Measurements from ENCODE around the gene ARHGAP6.
"Not testable (repeated sequence)": the region's sequence is repeated elsewhere in the genome, so short reads cannot be mapped to it uniquely, and the experiment has no call there.

The ARHGAP6 gene

DNA sequence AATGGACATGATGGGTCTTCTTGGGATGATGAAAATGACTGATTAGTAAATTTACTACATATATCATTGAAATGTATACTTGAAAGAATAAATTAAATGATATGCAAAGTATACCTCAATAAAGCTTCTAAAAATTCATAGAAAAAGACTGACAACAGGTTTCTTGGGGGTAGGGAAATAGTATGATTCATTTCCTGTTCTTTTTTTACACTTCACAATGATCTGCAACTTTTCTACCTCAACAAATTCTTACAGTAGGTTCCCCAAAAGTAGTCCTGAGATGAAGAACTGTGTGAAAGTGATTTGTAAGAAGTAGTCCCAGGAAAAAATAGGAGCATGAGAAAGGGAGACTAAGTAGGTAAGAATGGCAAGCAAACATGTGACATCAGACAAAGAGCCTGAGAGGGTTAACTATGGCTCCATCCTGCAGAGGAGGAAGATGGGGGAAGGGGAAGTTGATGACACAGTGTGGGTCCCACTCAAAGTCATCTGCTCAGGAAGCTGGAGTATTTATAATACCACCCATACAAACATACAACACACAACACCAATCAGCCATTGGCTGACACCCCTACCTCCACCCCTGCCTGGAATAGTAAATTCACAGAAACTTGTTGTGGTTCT is 73.9 kb downstream of the ARHGAP6 start:
- no peaks in the 10 kb centered on the region for H3K36me3 ChIP-seq (ENCODE audit: insufficient read depth, insufficient read length, low read length)

DNA sequence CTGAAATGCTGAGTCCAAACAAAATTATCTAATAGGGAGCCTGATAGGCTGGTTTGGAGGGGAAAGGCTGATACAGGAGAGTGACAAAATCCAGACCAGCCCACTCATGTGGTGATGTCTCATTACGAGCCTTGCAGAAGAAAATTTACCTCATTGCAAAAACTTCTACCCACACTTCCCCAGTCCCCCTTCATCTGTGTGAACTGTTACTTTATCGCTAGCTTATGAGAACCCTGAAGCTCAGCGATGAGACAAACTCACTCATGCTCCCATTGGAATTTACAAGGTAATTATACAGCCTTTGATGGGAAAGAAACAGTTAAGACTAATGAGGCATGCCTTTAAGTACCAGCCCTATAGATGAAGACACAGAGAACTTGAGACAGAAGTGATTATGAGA is 76.1 kb downstream of the ARHGAP6 start:
- Histone ChIP-seq H3K27me3 (ENCODE audit: insufficient read depth, insufficient read length) (no peaks in the 10 kb centered on the region), H3K9me3 (ENCODE audit: insufficient read depth, low read length) (no peaks in the 10 kb centered on the region), H3K9ac (ENCODE audit: insufficient read length, low read depth) (no peak overlapping the region), H3K4me1 (ENCODE audit: insufficient read depth, insufficient read length) (no peaks in the 10 kb centered on the region), H3K36me3 (ENCODE audit: insufficient read depth, insufficient read length, low read length) (no peaks in the 10 kb centered on the region), H3K4me3 (ENCODE audit: insufficient read length, low read depth) (no peak overlapping the region)
- no peak for DNase-seq (ENCODE audit: low read depth, low spot score)
- no peak for TF ChIP-seq YY1 (IDR thresholded peaks at IDR 0.05; ENCODE audit: insufficient read depth, insufficient read length)

More for the DNA sequence above, 73.9 kb downstream of the ARHGAP6 start:
- H3K4me3 ChIP-seq (ENCODE audit: insufficient read length, low read depth): no peak overlapping the region
- H3K9ac ChIP-seq (ENCODE audit: insufficient read length, low read depth): no peak overlapping the region
- no peaks in the 10 kb centered on the region for H3K9me3 ChIP-seq (ENCODE audit: insufficient read depth, low read length)
- no peak for DNase-seq (ENCODE audit: low read depth, low spot score)
- no peak for TF ChIP-seq YY1 (IDR thresholded peaks at IDR 0.05; ENCODE audit: insufficient read depth, insufficient read length)
- TF ChIP-seq ZNF274 (IDR thresholded peaks at IDR 0.05; ENCODE audit: low read depth, low read length): no peak
- TF ChIP-seq SUZ12 (IDR thresholded peaks at IDR 0.05; ENCODE audit: extremely low read depth, insufficient read depth, insufficient read length): no peak
- H3K27me3 ChIP-seq (ENCODE audit: insufficient read depth, insufficient read length): no peaks in the 10 kb centered on the region
- H3K4me1 ChIP-seq (ENCODE audit: insufficient read depth, insufficient read length): no peaks in the 10 kb centered on the region

DNA sequence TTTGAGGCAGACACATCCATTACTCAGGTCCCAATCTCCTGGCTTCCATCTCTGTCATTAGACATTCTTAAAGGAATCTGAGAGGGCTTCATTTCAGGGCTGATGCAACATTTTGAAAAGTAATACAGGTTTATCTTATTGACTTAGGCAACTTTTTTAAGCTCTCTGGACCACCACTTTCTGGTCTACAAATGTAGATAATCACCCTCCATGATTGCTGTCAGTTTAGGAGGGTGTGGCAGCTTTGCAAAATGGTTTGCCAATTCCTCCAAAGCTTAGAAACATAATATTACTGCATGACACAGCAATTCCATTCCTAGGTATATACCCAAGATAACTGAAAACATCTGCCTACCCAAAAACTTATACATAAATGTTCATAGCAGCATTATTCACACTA is 77.6 kb downstream of the ARHGAP6 start:
- DNase-seq (ENCODE audit: low read depth, low spot score): no peak
- Histone ChIP-seq H3K4me3 (ENCODE audit: insufficient read length, low read depth) (no peak overlapping the region), H3K4me1 (ENCODE audit: insufficient read depth, insufficient read length) (no peaks in the 10 kb centered on the region), H3K9me3 (ENCODE audit: insufficient read depth, low read length) (no peaks in the 10 kb centered on the region), H3K36me3 (ENCODE audit: insufficient read depth, insufficient read length, low read length) (no peaks in the 10 kb centered on the region), H3K9ac (ENCODE audit: insufficient read length, low read depth) (no peak overlapping the region), H3K27me3 (ENCODE audit: insufficient read depth, insufficient read length) (no peaks in the 10 kb centered on the region)
- TF ChIP-seq SUZ12 (IDR thresholded peaks at IDR 0.05; ENCODE audit: extremely low read depth, insufficient read depth, insufficient read length) (no peak), ZNF274 (IDR thresholded peaks at IDR 0.05; ENCODE audit: low read depth, low read length) (no peak), YY1 (IDR thresholded peaks at IDR 0.05; ENCODE audit: insufficient read depth, insufficient read length) (no peak)

DNA sequence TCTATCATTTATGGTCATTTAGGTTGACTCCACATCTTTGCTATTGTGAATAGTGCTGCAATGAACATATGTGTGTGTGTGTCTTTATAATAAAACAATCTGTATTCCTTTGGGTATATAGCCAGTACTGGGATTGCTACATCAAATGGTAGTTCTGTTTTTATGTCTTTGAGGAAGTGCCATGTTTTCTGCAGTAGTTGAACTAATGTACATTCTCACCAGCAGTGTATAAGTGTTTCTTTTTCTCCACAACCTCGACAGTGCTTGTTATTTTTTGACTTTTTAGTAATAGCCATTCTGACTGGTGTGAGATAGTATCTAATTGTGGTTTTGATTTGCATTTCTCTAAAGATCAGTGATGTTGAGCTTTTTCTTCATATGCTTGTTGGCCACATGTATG is 80.5 kb downstream of the ARHGAP6 start:
- no peak for DNase-seq (ENCODE audit: low read depth, low spot score)

DNA sequence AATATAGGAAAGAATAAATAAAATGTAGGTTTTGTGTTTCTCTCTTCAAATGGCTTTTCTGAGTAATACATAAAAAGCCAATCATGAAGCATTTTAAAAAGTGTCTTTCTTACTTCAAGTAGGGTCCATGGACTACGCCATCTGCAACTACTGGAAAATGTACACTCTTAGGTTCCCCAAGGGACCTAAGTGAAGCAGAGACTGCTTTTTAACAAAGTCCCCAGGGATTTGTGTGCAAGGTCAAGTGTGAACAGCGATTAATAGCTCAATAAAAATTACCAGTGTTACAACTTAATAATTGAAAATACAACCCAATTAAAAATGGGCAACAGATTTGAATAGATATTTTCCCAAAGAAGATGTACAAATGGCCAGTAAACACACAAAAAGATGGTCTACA is 84.9 kb downstream of the ARHGAP6 start:
- H3K9ac ChIP-seq (ENCODE audit: insufficient read length, low read depth): no peak overlapping the region
- TF ChIP-seq YY1 (IDR thresholded peaks at IDR 0.05; ENCODE audit: insufficient read depth, insufficient read length): no peak
- no peak for TF ChIP-seq SUZ12 (IDR thresholded peaks at IDR 0.05; ENCODE audit: extremely low read depth, insufficient read depth, insufficient read length)
- TF ChIP-seq ZNF274 (IDR thresholded peaks at IDR 0.05; ENCODE audit: low read depth, low read length): no peak
- DNase-seq (ENCODE audit: low read depth, low spot score): no peak
- H3K4me3 ChIP-seq (ENCODE audit: insufficient read length, low read depth): no peak overlapping the region
- no peaks in the 10 kb centered on the region for H3K27me3 ChIP-seq (ENCODE audit: insufficient read depth, insufficient read length)
- no peaks in the 10 kb centered on the region for H3K9me3 ChIP-seq (ENCODE audit: insufficient read depth, low read length)
- H3K4me1 ChIP-seq (ENCODE audit: insufficient read depth, insufficient read length): no peaks in the 10 kb centered on the region
- no peaks in the 10 kb centered on the region for H3K36me3 ChIP-seq (ENCODE audit: insufficient read depth, insufficient read length, low read length)

More for the DNA sequence above, 80.5 kb downstream of the ARHGAP6 start:
- no peaks in the 10 kb centered on the region for H3K36me3 ChIP-seq (ENCODE audit: insufficient read depth, insufficient read length, low read length)
- H3K4me3 ChIP-seq (ENCODE audit: insufficient read length, low read depth): no peak overlapping the region
- H3K27me3 ChIP-seq (ENCODE audit: insufficient read depth, insufficient read length): no peaks in the 10 kb centered on the region
- H3K9ac ChIP-seq (ENCODE audit: insufficient read length, low read depth): no peak overlapping the region
- TF ChIP-seq YY1 (IDR thresholded peaks at IDR 0.05; ENCODE audit: insufficient read depth, insufficient read length) (no peak), SUZ12 (IDR thresholded peaks at IDR 0.05; ENCODE audit: extremely low read depth, insufficient read depth, insufficient read length) (no peak), ZNF274 (IDR thresholded peaks at IDR 0.05; ENCODE audit: low read depth, low read length) (no peak)
- no peaks in the 10 kb centered on the region for H3K9me3 ChIP-seq (ENCODE audit: insufficient read depth, low read length)
- H3K4me1 ChIP-seq (ENCODE audit: insufficient read depth, insufficient read length): no peaks in the 10 kb centered on the region

DNA sequence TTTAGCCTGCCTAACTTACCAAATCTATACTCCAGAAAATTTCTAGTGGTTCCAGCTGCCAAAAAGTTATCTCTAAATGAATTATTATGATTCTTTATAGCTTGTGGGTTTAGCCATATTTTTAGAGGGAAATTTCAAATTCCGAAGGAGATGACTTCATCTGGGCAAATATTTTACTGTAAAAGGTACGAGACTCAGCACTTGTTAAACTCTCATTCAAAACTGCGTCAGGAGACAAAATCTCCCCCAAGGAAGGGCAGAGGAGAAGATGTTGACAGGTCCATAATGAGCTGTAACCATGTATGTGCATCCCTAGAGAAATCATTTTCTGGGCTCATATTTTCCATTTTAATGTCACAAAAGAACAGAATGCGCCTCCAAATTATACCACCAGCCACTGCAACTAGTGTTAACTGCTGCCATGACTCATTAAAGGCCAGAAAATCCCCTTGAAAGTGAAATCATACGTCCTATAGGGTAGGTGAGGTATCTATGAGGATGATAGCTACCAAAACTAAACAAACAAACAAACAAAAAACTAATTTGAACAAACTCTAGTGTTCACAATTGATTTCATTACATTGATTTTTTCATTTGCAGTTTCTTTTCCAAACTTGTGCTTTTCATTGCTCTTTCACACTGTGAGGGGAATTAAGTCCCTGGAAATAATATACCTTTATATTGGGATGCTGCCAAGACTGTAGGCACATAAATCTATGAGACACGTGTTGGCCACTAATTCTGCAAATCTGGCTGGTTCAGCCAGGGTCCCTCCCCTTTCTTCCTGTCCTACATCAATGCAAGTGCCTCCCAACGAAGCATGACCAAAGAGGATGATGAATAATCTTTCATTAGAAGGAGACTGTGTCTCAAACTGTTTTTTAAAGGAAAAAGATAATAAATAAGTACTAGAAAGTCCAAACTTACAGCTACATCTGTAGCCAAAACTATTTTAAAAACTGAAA is 85.8 kb downstream of the ARHGAP6 start:
- no peaks in the 10 kb centered on the region for H3K27me3 ChIP-seq (ENCODE audit: insufficient read depth, insufficient read length)
- no peak for DNase-seq (ENCODE audit: low read depth, low spot score)
- no peak for TF ChIP-seq ZNF274 (IDR thresholded peaks at IDR 0.05; ENCODE audit: low read depth, low read length)
- TF ChIP-seq SUZ12 (IDR thresholded peaks at IDR 0.05; ENCODE audit: extremely low read depth, insufficient read depth, insufficient read length): no peak
- no peak for TF ChIP-seq YY1 (IDR thresholded peaks at IDR 0.05; ENCODE audit: insufficient read depth, insufficient read length)
- H3K9me3 ChIP-seq (ENCODE audit: insufficient read depth, low read length): no peaks in the 10 kb centered on the region
- H3K36me3 ChIP-seq (ENCODE audit: insufficient read depth, insufficient read length, low read length): no peaks in the 10 kb centered on the region
- no peak overlapping the region for H3K4me3 ChIP-seq (ENCODE audit: insufficient read length, low read depth)
- no peaks in the 10 kb centered on the region for H3K4me1 ChIP-seq (ENCODE audit: insufficient read depth, insufficient read length)
- no peak overlapping the region for H3K9ac ChIP-seq (ENCODE audit: insufficient read length, low read depth)

DNA sequence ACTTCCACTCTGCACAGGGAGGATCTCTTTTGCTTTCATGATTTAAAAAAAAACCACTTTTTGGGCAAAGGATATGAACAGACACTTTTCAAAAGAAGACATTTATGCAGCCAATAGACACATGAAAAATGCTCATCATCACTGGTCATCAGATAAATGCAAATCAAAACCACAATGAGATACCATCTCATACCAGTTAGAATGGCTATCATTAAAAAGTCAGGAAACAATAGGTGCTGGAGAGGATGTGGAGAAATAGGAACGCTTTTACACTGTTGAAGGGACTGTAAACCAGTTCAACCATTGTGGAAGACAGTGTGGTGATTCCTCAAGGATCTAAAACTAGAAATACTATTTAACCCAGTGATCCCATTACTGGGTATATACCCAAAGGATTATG is 87.4 kb downstream of the ARHGAP6 start:
- H3K36me3 ChIP-seq (ENCODE audit: insufficient read depth, insufficient read length, low read length); H3K27me3 ChIP-seq (ENCODE audit: insufficient read depth, insufficient read length); DNase-seq (ENCODE audit: low read depth, low spot score); H3K9me3 ChIP-seq (ENCODE audit: insufficient read depth, low read length); H3K4me3 ChIP-seq (ENCODE audit: insufficient read length, low read depth); H3K4me1 ChIP-seq (ENCODE audit: insufficient read depth, insufficient read length); H3K9ac ChIP-seq (ENCODE audit: insufficient read length, low read depth): not testable (repeated sequence)
